Measurements from ENCODE around the gene CRYBG1. TPM values are rescaled to one million over a fixed set of nuclear protein-coding genes. Genes with fewer than 3 reads are reported as not detected.

Gene CRYBG1
- total RNA-seq, 1 experiment from 2014 or later, result 10.1 TPM

GRCh38 chr6:106318061-106318460, 42.5 kb upstream of the CRYBG1 start:
- POLR2A ChIA-PET, result no interaction called here
- H3K27ac Mint-ChIP-seq, result peak overlapping the region; percentile 34; the same call in 1 of the 2 replicates

GRCh38 chr6:106318851-106319250, 41.7 kb upstream of the CRYBG1 start:
- Mint-ChIP-seq H3K27ac (no peak overlapping the region), H3K36me3 (peaks cover 16% of the 10 kb centered on the region), H3K4me3 (no peak overlapping the region), H3K27me3 (ENCODE audit: low read depth) (no peaks in the 10 kb centered on the region), H3K4me1 (peaks cover 10% of the 10 kb centered on the region), H3K9me3 (no peaks in the 10 kb centered on the region; the same call in 1 of the 2 replicates)
- DNase-seq (ENCODE audit: low spot score) (no peak), ATAC-seq (no peak)
- CTCF ChIA-PET, result no interaction called here
- POLR2A ChIA-PET, result interaction anchor here (0.6 kb wide), 1 partner anchor 1051 kb away, joined by 3 read pairs; no protein-coding TSS in a partner anchor
- TF ChIP-seq FOXJ3 (CRISPR knock-in tag; IDR thresholded peaks at IDR 0.05; ENCODE audit: borderline replicate concordance) (no peak), ZNF396 (CRISPR knock-in tag; IDR thresholded peaks at IDR 0.05; ENCODE audit: borderline replicate concordance) (no peak), IRF2 (CRISPR knock-in tag; IDR thresholded peaks at IDR 0.05; ENCODE audit: borderline replicate concordance, low read depth) (no peak), E2F1 (CRISPR knock-in tag; IDR thresholded peaks at IDR 0.05) (no peak), MAX (CRISPR knock-in tag; IDR thresholded peaks at IDR 0.05) (no peak), ZNF317 (CRISPR knock-in tag; IDR thresholded peaks at IDR 0.05; ENCODE audit: borderline replicate concordance, low read depth) (no peak), ZNF138 (CRISPR knock-in tag; conservative IDR thresholded peaks at IDR 0.05) (no peak), MLX (CRISPR knock-in tag; IDR thresholded peaks at IDR 0.05) (no peak), JAZF1 (CRISPR knock-in tag; IDR thresholded peaks at IDR 0.05) (no peak)

More at GRCh38 chr6:106318061-106318460, 42.5 kb upstream of the CRYBG1 start:
- no peak for TF ChIP-seq JAZF1 (CRISPR knock-in tag; IDR thresholded peaks at IDR 0.05)
- no peak for TF ChIP-seq ETV6 (CRISPR knock-in tag; IDR thresholded peaks at IDR 0.05)
- no peak for TF ChIP-seq ZNF281 (CRISPR knock-in tag; IDR thresholded peaks at IDR 0.05)
- TF ChIP-seq ZNF671 (CRISPR knock-in tag; IDR thresholded peaks at IDR 0.05), result no peak
- TF ChIP-seq NR1H2 (CRISPR knock-in tag; IDR thresholded peaks at IDR 0.05), result no peak
- no peak for TF ChIP-seq STAT6 (CRISPR knock-in tag; conservative IDR thresholded peaks at IDR 0.05; ENCODE audit: low read depth)
- TF ChIP-seq ZNF425 (CRISPR knock-in tag; conservative IDR thresholded peaks at IDR 0.05), result no peak
- no peak for TF ChIP-seq ZNF232 (CRISPR knock-in tag; IDR thresholded peaks at IDR 0.05)
- TF ChIP-seq ZMAT4 (CRISPR knock-in tag; IDR thresholded peaks at IDR 0.05), result no peak
- no peak for TF ChIP-seq TEAD1 (CRISPR knock-in tag; IDR thresholded peaks at IDR 0.05)
- TF ChIP-seq RELA (CRISPR knock-in tag; IDR thresholded peaks at IDR 0.05; ENCODE audit: borderline replicate concordance), result no peak
- TF ChIP-seq FOXJ3 (CRISPR knock-in tag; IDR thresholded peaks at IDR 0.05; ENCODE audit: borderline replicate concordance), result no peak
- Mint-ChIP-seq H3K4me3 (no peak overlapping the region), H3K9me3 (no peaks in the 10 kb centered on the region; the same call in 1 of the 2 replicates), H3K27me3 (ENCODE audit: low read depth) (no peaks in the 10 kb centered on the region), H3K4me1 (peaks cover 4% of the 10 kb centered on the region), H3K36me3 (peaks cover 22% of the 10 kb centered on the region)
- ATAC-seq, result no peak
- DNase-seq (ENCODE audit: low spot score), result no peak
- CTCF ChIA-PET, result no interaction called here

Measured in WTC11 (cell line).